Neuronal stem cell (in vitro differentiated cells): Measurements from ENCODE around the gene RSPH1.
A peak's percentile ranks its signal among the peaks of the same experiment; 100 is the strongest.

ENCODE experiments used
- DNase-seq: peaks from one replicate; pipeline ENCODE4 v3.0.0-alpha.2; 2013; ENCODE audit warnings: low spot score
- H2AFZ ChIP-seq: one replicate; pipeline ENCODE4 v1.6.1; 2013; ENCODE audit warnings: mild to moderate bottlenecking, low read length, inconsistent platforms
- H2AK5ac ChIP-seq: 2 replicates; pipeline ENCODE4 v1.6.1; 2013; ENCODE audit warnings: low read depth, mild to moderate bottlenecking, inconsistent platforms, low read length, moderate library complexity, mixed read lengths
- H2BK120ac ChIP-seq: 2 replicates; pipeline ENCODE4 v1.6.1; 2013; ENCODE audit warnings: low read depth, mild to moderate bottlenecking, inconsistent platforms, low read length, moderate library complexity, mixed read lengths
- H2BK12ac ChIP-seq: one replicate; pipeline ENCODE4 v1.6.1; 2013; ENCODE audit warnings: low read length, inconsistent platforms
- H2BK15ac ChIP-seq: 2 replicates; pipeline ENCODE4 v1.6.1; 2013; ENCODE audit warnings: mild to moderate bottlenecking, low read length, inconsistent platforms, mixed read lengths
- H2BK5ac ChIP-seq: one replicate; pipeline ENCODE4 v1.6.1; 2013; ENCODE audit warnings: inconsistent platforms, mild to moderate bottlenecking, low read length, moderate library complexity
- H3K14ac ChIP-seq: one replicate; pipeline ENCODE4 v1.6.1; 2013; ENCODE audit warnings: low read length, inconsistent platforms
- H3K18ac ChIP-seq: 2 replicates; pipeline ENCODE4 v1.6.1; 2013; ENCODE audit warnings: low read length, inconsistent platforms
- H3K23ac ChIP-seq: 2 replicates; pipeline ENCODE4 v1.6.1; 2013; ENCODE audit warnings: low read depth, mild to moderate bottlenecking, mixed read lengths, low read length, inconsistent platforms; ENCODE audit not compliant: poor library complexity
- H3K27ac ChIP-seq: replicated peaks from 3 replicates; pipeline ENCODE4 v1.5.1; 2013; ENCODE audit warnings: low read length, inconsistent platforms
- H3K27me3 ChIP-seq, 3 experiments: 2 replicates each; pipeline ENCODE4 v1.6.1; 2013; ENCODE audit warnings: low read length in 3 of 3, mild to moderate bottlenecking in 2 of 3, inconsistent platforms in 1 of 3, low read depth in 1 of 3, mixed read lengths in 1 of 3, moderate library complexity in 1 of 3; ENCODE audit not compliant: control insufficient read depth in 3 of 3, insufficient read depth in 3 of 3
- H3K36me3 ChIP-seq, 2 donors: replicated peaks in 1 of 2; 2 replicates each; pipeline ENCODE4 v1.6.1; 2013; ENCODE audit warnings: low read length in 2 of 2; ENCODE audit not compliant: control insufficient read depth in 2 of 2, insufficient read depth in 2 of 2
- H3K4ac ChIP-seq: 2 replicates; pipeline ENCODE4 v1.6.1; 2013; ENCODE audit warnings: inconsistent platforms, mild to moderate bottlenecking, low read length, moderate library complexity
- H3K4me1 ChIP-seq, 2 donors: 1 replicate in 1 of 2; 2 replicates in 1 of 2; pipeline ENCODE4 v1.6.1; 2013; ENCODE audit warnings: low read length in 2 of 2, low read depth in 1 of 2; ENCODE audit not compliant: control insufficient read depth in 2 of 2, insufficient read depth in 1 of 2
- H3K4me2 ChIP-seq: one replicate; pipeline ENCODE4 v1.6.1; 2013; ENCODE audit warnings: mild to moderate bottlenecking, low read length, inconsistent platforms; ENCODE audit not compliant: insufficient read depth, poor library complexity, severe bottlenecking
- H3K4me3 ChIP-seq, 2 donors: 2 replicates each; pipeline ENCODE4 v1.5.1; 2013; ENCODE audit warnings: low read length in 2 of 2, mild to moderate bottlenecking in 2 of 2, inconsistent platforms in 1 of 2, moderate library complexity in 1 of 2
- H3K79me1 ChIP-seq: one replicate; pipeline ENCODE4 v1.6.1; 2013; ENCODE audit warnings: low read depth, mild to moderate bottlenecking, inconsistent platforms, low read length, moderate library complexity
- H3K9ac ChIP-seq: one replicate; pipeline ENCODE4 v1.6.1; 2013; ENCODE audit warnings: mild to moderate bottlenecking, low read depth, low read length, inconsistent platforms; ENCODE audit not compliant: poor library complexity
- H3K9me3 ChIP-seq, 2 donors: replicated peaks in 1 of 2; 2 replicates each; pipeline versions ENCODE3 to v1.6.1; 2013; ENCODE audit warnings: low read length in 2 of 2, mild to moderate bottlenecking in 2 of 2, inconsistent platforms in 1 of 2, low read depth in 1 of 2, mixed read lengths in 1 of 2, moderate library complexity in 1 of 2; ENCODE audit not compliant: control insufficient read depth in 2 of 2, insufficient read depth in 1 of 2
- H4K8ac ChIP-seq: one replicate; pipeline ENCODE4 v1.6.1; 2013; ENCODE audit warnings: low read depth, mild to moderate bottlenecking, inconsistent platforms, low read length, moderate library complexity
- H4K91ac ChIP-seq: one replicate; pipeline ENCODE4 v1.6.1; 2013; ENCODE audit warnings: low read length, low read depth, mild to moderate bottlenecking, inconsistent platforms; ENCODE audit not compliant: poor library complexity
- WGBS, 2 donors: extraction: QIAGEN DNeasy Blood & Tissue Kit; methylation state at CpG; one replicate each; pipeline ENCODE4 v1.1.7; 2013; ENCODE audit warnings: missing lambda C conversion rate in 2 of 2, mixed read lengths in 1 of 2; ENCODE audit not compliant: insufficient read length in 2 of 2, insufficient replicate concordance in 1 of 2; ENCODE audit errors: extremely low coverage in 2 of 2; 5-methylcytosine and 5-hydroxymethylcytosine counted together

The RSPH1 gene

GRCh38 chr21:42478504-42478903 lies 17.5 kb downstream of the RSPH1 start:
- no CpG with 5 or more reads among the region's 7 CpGs for WGBS, 2 donors
- Histone ChIP-seq H2BK120ac (no peak overlapping the region), H3K79me1 (no peaks in the 10 kb centered on the region), H3K23ac (no peak overlapping the region), H3K9ac (no peak overlapping the region), H2BK5ac (no peak overlapping the region), H3K18ac (no peak overlapping the region), H3K4me2 (no peak overlapping the region), H3K4me3 (no peak overlapping the region), H3K9me3 (peaks cover 0 to 2% of the 10 kb centered on the region in 2 donors), H4K8ac (no peak overlapping the region), H2BK15ac (no peak overlapping the region), H2AK5ac (no peak overlapping the region), H2BK12ac (no peak overlapping the region), H2AFZ (no peak overlapping the region), H4K91ac (no peak overlapping the region), H3K14ac (no peak overlapping the region), H3K4me1 (no peaks in the 10 kb centered on the region), H3K4ac (no peak overlapping the region), H3K36me3 (no peaks in the 10 kb centered on the region), H3K27me3 (peaks cover 0 to 6% (median 0%) of the 10 kb centered on the region in 3 experiments), H3K27ac (no peak overlapping the region)
- DNase-seq = no peak

- Histone ChIP-seq H3K14ac (peak overlapping the region; percentile 76), H2BK5ac (peak overlapping the region; percentile 42), H3K4me3 (no peak overlapping the region), H3K79me1 (no peaks in the 10 kb centered on the region), H3K23ac (no peak overlapping the region), H2BK15ac (no peak overlapping the region), H3K4me2 (no peak overlapping the region), H3K4me1 (no peaks in the 10 kb centered on the region), H2BK120ac (no peak overlapping the region), H3K27ac (no peak overlapping the region), H3K36me3 (no peaks in the 10 kb centered on the region), H3K4ac (no peak overlapping the region), H3K27me3 (peaks cover 0 to 2% (median 0%) of the 10 kb centered on the region in 3 experiments), H2BK12ac (no peak overlapping the region), H3K9ac (no peak overlapping the region), H3K9me3 (peaks cover 0 to 2% of the 10 kb centered on the region in 2 donors), H4K91ac (peak overlapping the region; percentile 35), H4K8ac (no peak overlapping the region), H3K18ac (peak overlapping the region; percentile 15), H2AK5ac (no peak overlapping the region), H2AFZ (no peak overlapping the region)
- DNase-seq = no peak
- no CpG with 5 or more reads among the region's 25 CpGs for WGBS, 2 donors
Observed at GRCh38 chr21:42476388-42477331, 19.4 kb downstream of the RSPH1 start.

GRCh38 chr21:42475526-42476387 lies 20.3 kb downstream of the RSPH1 start:
- WGBS, 2 donors = no CpG with 5 or more reads among the region's 18 CpGs
- Histone ChIP-seq H3K79me1 (no peaks in the 10 kb centered on the region), H2BK5ac (peak overlapping the region; percentile 42), H3K27ac (no peak overlapping the region), H3K18ac (peak overlapping the region; percentile 19), H3K27me3 (peaks cover 0 to 4% (median 0%) of the 10 kb centered on the region in 3 experiments), H4K91ac (no peak overlapping the region), H2BK15ac (no peak overlapping the region), H3K9me3 (peaks cover 0 to 2% of the 10 kb centered on the region in 2 donors), H3K14ac (no peak overlapping the region), H2AFZ (no peak overlapping the region), H4K8ac (no peak overlapping the region), H2AK5ac (peak overlapping the region; percentile 73), H3K4ac (no peak overlapping the region), H3K9ac (no peak overlapping the region), H3K23ac (peak overlapping the region; percentile 17), H3K4me3 (no peak overlapping the region), H2BK12ac (no peak overlapping the region), H3K4me2 (no peak overlapping the region), H2BK120ac (no peak overlapping the region), H3K4me1 (peaks cover 0 to 2% of the 10 kb centered on the region in 2 donors), H3K36me3 (no peaks in the 10 kb centered on the region)
- no peak for DNase-seq

GRCh38 chr21:42475036-42475435 lies 21.0 kb downstream of the RSPH1 start:
- H3K9ac ChIP-seq = no peak overlapping the region
- H2BK12ac ChIP-seq = no peak overlapping the region
- no peak overlapping the region for H3K27ac ChIP-seq
- H3K4me2 ChIP-seq = no peak overlapping the region
- DNase-seq = no peak
- H2BK15ac ChIP-seq = no peak overlapping the region
- H3K9me3 ChIP-seq = no peaks in the 10 kb centered on the region
- no peak overlapping the region for H2BK120ac ChIP-seq
- H3K4me1 ChIP-seq = peaks cover 0 to 2% of the 10 kb centered on the region in 2 donors
- no peak overlapping the region for H2AK5ac ChIP-seq
- WGBS, 2 donors = no CpG with 5 or more reads among the region's 7 CpGs
- H3K27me3 ChIP-seq = peaks cover 0 to 4% (median 0%) of the 10 kb centered on the region in 3 experiments
- H3K79me1 ChIP-seq = no peaks in the 10 kb centered on the region
- H2AFZ ChIP-seq = no peak overlapping the region
- no peaks in the 10 kb centered on the region for H3K36me3 ChIP-seq
- H3K4ac ChIP-seq = no peak overlapping the region
- no peak overlapping the region for H2BK5ac ChIP-seq
- H3K23ac ChIP-seq = no peak overlapping the region
- H3K4me3 ChIP-seq = no peak overlapping the region
- no peak overlapping the region for H3K14ac ChIP-seq
- no peak overlapping the region for H4K8ac ChIP-seq
- H4K91ac ChIP-seq = no peak overlapping the region
- no peak overlapping the region for H3K18ac ChIP-seq
